HG02571 (cell line): ENCODE data around the gene MLLT3.

Experiments
- ATAC-seq: cut with Tn5 transposase; IDR thresholded peaks from one replicate; pipeline ENCODE4 v1.9.1; 2021; ENCODE audit warnings: mild to moderate bottlenecking, moderate library complexity; ENCODE audit not compliant: unreplicated experiment

The MLLT3 gene

GRCh38 chr9:20316372-20316771 lies 305.9 kb downstream of the MLLT3 start:
- no peak for ATAC-seq

DNA sequence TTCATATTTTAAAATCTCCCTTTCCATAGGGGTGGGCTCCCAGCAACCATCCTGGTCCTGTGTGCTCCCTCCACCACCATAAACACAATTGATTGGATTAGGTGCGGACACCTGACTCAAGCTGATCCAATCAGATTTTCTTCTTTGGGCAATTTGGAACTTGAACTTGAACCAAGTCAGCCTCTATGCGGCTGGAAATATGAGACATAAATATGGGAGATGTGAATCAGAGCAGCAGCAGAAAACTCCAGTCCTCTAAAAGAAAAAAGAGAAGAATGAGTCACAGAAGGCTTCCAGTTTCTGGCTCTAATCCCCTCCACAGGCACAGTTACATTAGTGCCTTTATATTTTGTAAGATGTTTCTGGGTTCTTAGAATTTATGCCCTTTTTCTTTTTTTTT lies 306.6 kb downstream of the MLLT3 start:
- no peak for ATAC-seq

DNA sequence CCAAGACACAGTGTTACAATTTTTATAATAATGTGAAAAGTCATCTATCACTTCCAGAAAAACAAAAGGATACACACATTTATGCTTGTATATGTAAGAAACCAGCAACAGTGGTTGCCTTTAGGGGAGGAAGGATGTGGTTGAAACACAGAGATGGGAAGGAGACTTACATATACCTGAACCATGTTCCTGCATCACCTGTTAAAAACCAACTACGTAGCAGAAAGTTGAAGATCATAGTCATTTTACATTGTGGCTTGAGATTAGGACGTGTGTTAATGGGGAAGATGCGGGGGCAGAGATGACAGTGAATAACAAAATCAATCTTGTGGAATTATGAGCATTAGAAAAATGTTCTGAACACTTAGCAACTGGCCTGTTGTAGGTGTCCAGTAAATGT lies 307.3 kb downstream of the MLLT3 start:
- ATAC-seq, result no peak

- no peak for ATAC-seq
Observed at GRCh38 chr9:20313415-20313814, 308.9 kb downstream of the MLLT3 start.

DNA sequence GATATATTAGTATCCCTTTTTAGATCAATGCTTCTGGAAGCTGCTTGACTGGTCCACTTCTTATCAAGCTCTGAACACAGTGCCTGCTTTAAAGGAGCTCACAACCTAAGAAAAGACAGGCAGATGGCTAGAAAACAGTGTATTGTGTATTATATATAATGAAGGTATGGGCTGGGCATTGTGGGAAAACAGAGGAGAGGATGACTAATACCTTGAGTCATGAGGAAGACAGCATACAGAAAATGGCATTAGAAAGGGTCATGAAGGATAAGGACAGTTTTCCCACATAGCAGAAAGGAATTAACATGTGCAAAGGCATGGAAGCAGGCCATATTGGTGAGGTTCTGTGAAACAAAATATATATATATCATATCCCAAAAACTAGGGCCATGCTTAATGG lies 309.6 kb downstream of the MLLT3 start:
- ATAC-seq, result no peak

DNA sequence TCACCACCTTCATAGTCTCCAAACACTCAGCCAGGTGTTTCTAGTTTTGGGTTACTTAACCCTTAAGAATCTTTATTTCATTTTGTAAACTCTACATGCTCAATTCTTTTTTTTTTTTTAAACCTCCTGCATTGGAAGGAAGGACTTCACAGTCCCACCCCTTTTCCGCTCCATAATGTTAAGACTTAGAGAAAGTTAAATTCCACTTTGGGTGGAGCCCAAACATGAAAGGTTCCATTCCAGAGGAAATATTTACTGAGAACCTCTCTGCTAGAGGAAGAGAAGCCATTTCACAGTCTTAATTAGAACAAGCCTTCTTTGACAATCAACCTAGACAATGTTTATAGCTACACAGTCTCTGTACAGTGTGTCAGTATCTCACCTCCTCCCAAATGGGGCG lies 312.3 kb downstream of the MLLT3 start:
- no peak for ATAC-seq

GRCh38 chr9:20309124-20309523 lies 313.2 kb downstream of the MLLT3 start:
- ATAC-seq, result no peak

DNA sequence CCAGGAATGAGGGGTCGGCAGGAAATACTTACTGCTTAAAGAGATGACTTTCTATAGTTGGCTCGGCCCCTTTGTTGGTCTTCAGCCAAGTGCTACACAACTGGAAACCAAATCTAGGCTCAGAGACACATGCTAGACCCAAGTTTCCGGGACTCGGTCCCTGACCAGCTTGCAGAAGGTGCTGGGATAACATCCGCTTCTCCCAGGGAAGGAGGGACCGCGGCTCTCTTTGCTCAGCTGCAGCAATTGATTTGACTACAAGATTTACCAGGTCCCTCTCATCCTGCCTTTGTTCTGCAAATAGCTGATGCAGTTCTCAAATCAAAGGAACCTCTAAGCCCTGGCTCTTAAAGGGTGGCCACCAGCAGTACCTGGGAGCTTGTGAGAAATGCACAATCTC lies 314.7 kb downstream of the MLLT3 start:
- no peak for ATAC-seq

GRCh38 chr9:20305452-20305851 lies 316.8 kb downstream of the MLLT3 start:
- no peak for ATAC-seq

GRCh38 chr9:20303996-20304395 lies 318.3 kb downstream of the MLLT3 start:
- ATAC-seq, result no peak

DNA sequence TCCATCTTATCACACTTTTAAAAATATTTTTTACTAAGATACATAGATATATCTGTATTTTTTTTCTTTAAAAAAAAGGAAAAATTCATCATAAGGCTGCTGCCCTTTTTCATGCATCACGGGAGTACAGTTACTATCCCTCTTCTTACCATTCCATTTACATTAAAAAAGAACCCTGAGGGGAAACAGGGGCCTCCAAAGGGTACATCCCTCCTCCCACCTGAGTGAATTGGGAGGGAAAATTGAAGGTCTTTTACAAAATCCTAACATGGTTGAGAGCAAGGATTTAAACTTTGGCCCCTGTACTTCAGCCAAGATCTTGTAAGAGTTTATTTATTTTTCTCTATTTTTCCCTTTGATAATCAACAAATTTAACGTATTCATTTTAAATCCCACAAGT lies 319.2 kb downstream of the MLLT3 start:
- no peak for ATAC-seq

DNA sequence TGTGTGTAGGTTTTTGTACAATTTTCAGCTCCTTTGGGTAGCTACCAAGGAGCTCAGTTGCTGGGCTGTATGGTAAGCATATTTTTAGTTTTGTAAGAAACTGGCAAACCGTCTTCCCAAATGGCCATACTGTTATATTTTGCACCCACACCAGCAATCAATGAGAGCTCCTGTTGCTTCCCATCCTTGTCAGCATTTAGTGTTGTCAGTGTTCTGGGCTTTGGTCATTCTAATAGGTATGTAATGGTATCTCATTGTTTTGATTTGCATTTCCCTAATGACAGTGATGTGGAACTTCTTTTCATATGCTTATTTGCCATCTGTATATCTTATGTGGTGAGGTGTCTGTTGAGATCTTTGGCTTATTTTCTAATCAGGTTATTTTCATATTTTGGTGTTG lies 320.1 kb downstream of the MLLT3 start:
- no peak for ATAC-seq

DNA sequence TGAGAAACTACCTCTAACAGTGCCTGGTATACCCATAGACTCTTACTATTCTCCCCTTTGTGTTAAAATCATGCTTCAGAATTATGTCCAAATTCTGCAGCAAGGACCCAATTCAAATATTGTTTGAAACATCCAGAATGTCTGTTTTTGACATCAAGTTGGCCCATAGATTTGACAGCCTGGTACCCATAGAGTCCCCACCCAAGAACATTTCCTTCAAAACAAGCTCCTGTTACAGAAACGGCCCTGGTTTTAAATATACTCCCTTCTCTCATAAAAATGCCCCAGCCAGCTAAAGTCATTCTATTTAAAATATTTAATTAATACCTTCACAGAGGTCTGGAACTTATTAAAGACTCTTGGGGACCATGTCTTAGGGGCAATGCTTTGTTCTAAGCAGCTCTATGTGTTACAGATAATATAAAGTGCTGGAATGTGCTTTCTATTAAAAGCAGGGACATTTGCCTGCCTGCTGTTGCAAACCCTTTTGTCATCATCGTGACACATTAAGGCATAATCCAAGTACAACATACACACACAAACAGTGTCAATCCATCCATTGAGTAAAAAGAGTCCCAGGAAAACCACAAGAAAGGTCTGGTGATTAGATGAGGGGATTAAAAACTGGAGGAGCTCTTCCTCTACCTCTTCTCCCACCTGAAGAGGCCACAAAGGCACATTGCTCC lies 321.7 kb downstream of the MLLT3 start:
- ATAC-seq, result no peak

- no peak for ATAC-seq
Observed at GRCh38 chr9:20297646-20298084, 324.6 kb downstream of the MLLT3 start.

DNA sequence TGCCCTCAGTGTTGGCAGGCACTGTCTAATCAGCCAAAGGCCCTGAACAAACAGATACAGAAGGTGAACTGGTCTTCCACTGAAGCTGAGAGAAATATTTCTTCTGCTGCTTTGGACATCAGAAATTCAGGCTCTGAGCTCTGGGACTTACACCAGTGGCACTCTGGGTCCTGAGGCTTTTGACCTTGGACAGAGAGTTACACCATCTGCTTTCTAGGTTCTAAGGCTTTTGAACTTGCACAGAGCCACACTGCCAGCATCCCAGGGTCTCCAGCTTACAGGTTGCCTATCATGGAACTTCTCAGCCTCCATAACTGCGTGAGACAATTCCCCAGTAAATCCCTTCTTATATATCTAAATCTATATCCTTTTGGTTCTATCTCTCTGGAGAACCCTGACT lies 326.7 kb downstream of the MLLT3 start:
- ATAC-seq, result no peak

- ATAC-seq, result no peak
Observed at GRCh38 chr9:20294046-20294750, 328.1 kb downstream of the MLLT3 start.

DNA sequence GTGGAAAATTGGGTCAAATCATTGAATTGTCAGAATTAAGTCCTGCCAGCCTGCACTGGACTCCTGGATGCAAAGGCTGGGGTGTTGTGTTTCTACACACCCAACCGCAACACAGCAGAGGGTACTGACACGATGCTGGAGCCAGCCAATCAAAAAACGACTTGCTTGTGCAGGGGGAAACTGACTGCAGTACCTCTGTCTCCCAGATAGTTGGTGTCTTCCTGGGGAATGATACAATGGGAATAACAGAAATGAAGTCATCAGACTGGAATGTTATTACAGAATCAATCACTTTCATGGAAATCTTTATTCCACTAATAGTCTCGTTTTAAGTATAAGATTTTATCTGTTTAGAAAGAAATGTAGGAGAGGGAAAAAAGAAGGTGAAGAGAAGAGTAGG lies 330.3 kb downstream of the MLLT3 start:
- ATAC-seq, result no peak
